Measurements from ENCODE around the gene RAB44. TPM values are rescaled to one million over a fixed set of nuclear protein-coding genes. Genes with fewer than 3 reads are reported as not detected.

RAB44 gene
- polyA plus RNA-seq, 2 of the 4 experiments (the other 2 are of a cell fraction), result 0.04 to 0.09 TPM

DNA sequence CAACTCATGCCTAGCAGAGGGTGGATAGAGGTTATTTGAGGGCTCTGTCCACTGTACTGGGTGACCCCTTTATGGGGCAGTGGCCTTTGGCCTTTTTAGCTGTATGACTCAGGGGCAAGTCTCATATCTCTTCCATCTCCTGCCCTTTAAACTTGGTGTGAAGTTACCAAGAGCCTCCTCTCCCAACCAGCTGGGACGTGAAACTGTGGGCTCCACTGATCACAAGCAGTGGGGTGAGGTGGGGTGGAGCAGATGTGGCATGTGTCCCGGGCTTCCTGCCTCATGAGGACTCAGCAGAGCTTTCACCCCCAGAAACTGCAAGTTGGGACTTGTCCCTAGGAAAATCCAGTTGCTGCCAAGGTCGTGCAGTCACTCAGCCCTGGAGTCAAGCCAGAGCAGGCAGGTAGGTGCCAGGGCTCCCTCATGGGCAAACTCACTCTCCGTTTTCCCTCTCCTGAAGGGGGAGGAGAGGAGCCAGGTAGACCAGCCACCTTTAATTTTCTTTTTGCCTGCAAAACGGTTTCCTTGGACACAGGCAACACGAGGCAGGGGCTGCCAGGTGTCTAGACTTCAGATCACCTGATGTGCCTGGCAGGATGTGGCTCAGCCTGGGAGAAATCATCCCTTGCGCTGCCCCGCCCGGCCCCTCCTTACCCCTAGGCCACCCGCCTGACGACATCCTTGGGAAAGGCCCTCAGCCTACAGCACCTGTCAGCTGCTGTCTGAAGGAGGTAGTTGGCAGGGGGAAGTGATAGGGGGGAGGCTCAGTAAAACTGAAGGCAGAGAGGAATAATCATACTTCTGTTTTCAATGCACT, 15.1 kb upstream of the RAB44 start:
- WGBS (ENCODE audit: missing lambda C conversion rate), result 27% methylated on average over 9 of the region's 11 CpGs
- TF ChIP-seq CHD2 (IDR thresholded peaks at IDR 0.05; ENCODE audit: low read length, partially characterized antibody), result no peak
- peak; percentile 26; the same call in 1 of the 2 replicates for TF ChIP-seq GATA3 (IDR thresholded peaks at IDR 0.05; ENCODE audit: borderline replicate concordance)
- 0 out of 2 replicates have a peak, but pooled peaks have one; percentile 58 for TF ChIP-seq POLR2AphosphoS2 (conservative IDR thresholded peaks at IDR 0.05; ENCODE audit: low read length)
- peak overlapping the region; percentile 86 for H3K4me3 ChIP-seq
- ChIA-PET POLR2A (interaction anchor here (0.5 to 1.3 kb wide), 3 partner anchors 15 to 88 kb away, joined by 3 to 4 read pairs (median 3); no protein-coding TSS in a partner anchor), CTCF (interaction anchor here (0.6 to 13.6 kb wide), 11 partner anchors 9 to 259 kb away, joined by 3 to 123 read pairs (median 4); no protein-coding TSS in a partner anchor)
- no peak for ATAC-seq
- DNase-seq (ENCODE audit: low read depth in 1 of 2, low spot score in 1 of 2), result peak in 1 of 2 experiments; percentile 48
- H3K9me3 ChIP-seq, result no peaks in the 10 kb centered on the region
- H3K27ac ChIP-seq, result peak overlapping the region; percentile 74 to 83
- peak overlapping the region; percentile 81 for H3K4me2 ChIP-seq
- no peak for FAIRE-seq
- peaks cover 34% of the 10 kb centered on the region for H3K4me1 ChIP-seq

- 96% methylated on average over 5 of the region's 6 CpGs for WGBS (ENCODE audit: missing lambda C conversion rate)
- Histone ChIP-seq H3K27ac (peak overlapping the region; percentile 74 to 83), H3K9me3 (no peaks in the 10 kb centered on the region), H3K4me3 (peak overlapping the region; percentile 86), H3K4me1 (peaks cover 27% of the 10 kb centered on the region), H3K4me2 (peak overlapping the region; percentile 81)
- ATAC-seq, result no peak
- DNase-seq (ENCODE audit: low read depth in 1 of 2, low spot score in 1 of 2), result no peak
- POLR2A ChIA-PET, result interaction anchor here (0.5 to 1.3 kb wide), 2 partner anchors 16 to 88 kb away, joined by 3 to 4 read pairs; no protein-coding TSS in a partner anchor
- CTCF ChIA-PET, result interaction anchor here (1.1 to 13.6 kb wide), 6 partner anchors 8 to 260 kb away, joined by 3 to 123 read pairs (median 7); no protein-coding TSS in a partner anchor
- no peak for TF ChIP-seq NPAS2 (CRISPR knock-in tag; IDR thresholded peaks at IDR 0.05; ENCODE audit: borderline replicate concordance)
- no peak for TF ChIP-seq PBX3 (IDR thresholded peaks at IDR 0.05)
- no peak for TF ChIP-seq SREBF2 (IDR thresholded peaks at IDR 0.05)
- TF ChIP-seq, protein P1, sequence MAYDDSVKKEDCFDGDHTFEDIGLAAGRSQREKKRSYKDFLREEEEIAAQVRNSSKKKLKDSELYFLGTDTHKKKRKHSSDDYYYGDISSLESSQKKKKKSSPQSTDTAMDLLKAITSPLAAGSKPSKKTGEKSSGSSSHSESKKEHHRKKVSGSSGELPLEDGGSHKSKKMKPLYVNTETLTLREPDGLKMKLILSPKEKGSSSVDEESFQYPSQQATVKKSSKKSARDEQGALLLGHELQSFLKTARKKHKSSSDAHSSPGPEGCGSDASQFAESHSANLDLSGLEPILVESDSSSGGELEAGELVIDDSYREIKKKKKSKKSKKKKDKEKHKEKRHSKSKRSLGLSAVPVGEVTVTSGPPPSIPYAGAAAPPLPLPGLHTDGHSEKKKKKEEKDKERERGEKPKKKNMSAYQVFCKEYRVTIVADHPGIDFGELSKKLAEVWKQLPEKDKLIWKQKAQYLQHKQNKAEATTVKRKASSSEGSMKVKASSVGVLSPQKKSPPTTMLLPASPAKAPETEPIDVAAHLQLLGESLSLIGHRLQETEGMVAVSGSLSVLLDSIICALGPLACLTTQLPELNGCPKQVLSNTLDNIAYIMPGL (CRISPR knock-in tag; IDR thresholded peaks at IDR 0.05; ENCODE audit: borderline replicate concordance), result no peak
- FAIRE-seq, result no peak
Observed at GRCh38 chr6:36683145-36683655, 14.4 kb upstream of the RAB44 start.

GRCh38 chr6:36683656-36684446, 13.8 kb upstream of the RAB44 start:
- DNase-seq (ENCODE audit: low read depth in 1 of 2, low spot score in 1 of 2) (no peak), ATAC-seq (no peak), FAIRE-seq (no peak)
- TF ChIP-seq FOSL2 (IDR thresholded peaks at IDR 0.05), result no peak
- TF ChIP-seq FOSL2 (CRISPR knock-in tag; IDR thresholded peaks at IDR 0.05), result no peak
- no peak for TF ChIP-seq RNF2 (IDR thresholded peaks at IDR 0.05; ENCODE audit: borderline replicate concordance, low read depth)
- no peak for TF ChIP-seq PHF8 (IDR thresholded peaks at IDR 0.05; ENCODE audit: borderline replicate concordance, low read depth)
- TF ChIP-seq HOXB5 (CRISPR knock-in tag; IDR thresholded peaks at IDR 0.05), result no peak
- no peak for TF ChIP-seq HOXB13 (CRISPR knock-in tag; IDR thresholded peaks at IDR 0.05; ENCODE audit: low read depth)
- Histone ChIP-seq H3K4me1 (peaks cover 27% of the 10 kb centered on the region), H3K9me3 (no peaks in the 10 kb centered on the region), H3K27ac (peak overlapping the region in 1 of 2 experiments; percentile 83; a peak in 4 of 6 replicates), H3K4me2 (peak overlapping the region; percentile 81), H3K4me3 (no peak overlapping the region; the same call in 2 of the 3 replicates)
- POLR2A ChIA-PET, result no interaction called here
- CTCF ChIA-PET, result interaction anchor here (1.0 to 13.6 kb wide), 5 partner anchors 41 to 137 kb away, joined by 3 to 123 read pairs (median 9); no protein-coding TSS in a partner anchor
- WGBS (ENCODE audit: missing lambda C conversion rate), result 83% methylated on average over 9 of the region's 29 CpGs
